ENCODE measurements around the gene ADI1. TPM values are rescaled to one million over a fixed set of nuclear protein-coding genes. Genes with fewer than 3 reads are reported as not detected.
A peak's percentile ranks its signal among the peaks of the same experiment; 100 is the strongest.

ADI1 gene, protein sequence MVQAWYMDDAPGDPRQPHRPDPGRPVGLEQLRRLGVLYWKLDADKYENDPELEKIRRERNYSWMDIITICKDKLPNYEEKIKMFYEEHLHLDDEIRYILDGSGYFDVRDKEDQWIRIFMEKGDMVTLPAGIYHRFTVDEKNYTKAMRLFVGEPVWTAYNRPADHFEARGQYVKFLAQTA
- 100 to 1,000 TPM; 124 to 195 (median 159) TPM for total RNA-seq
- 132 TPM for polyA plus RNA-seq
- long read RNA-seq, donor 1, transcript ADI1-201 (4 exons, 2,391 nt): major isoform, 523 of 536 reads
- long read RNA-seq, donor 1, partial matches to known transcripts: 12 of 536 reads
- long read RNA-seq, donor 1, other reads (novel, unspliced or antisense): 1 of 536 reads
- long read RNA-seq, donor 2, transcript ADI1-201 (4 exons, 2,391 nt): major isoform, 241 of 252 reads
- long read RNA-seq, donor 2, partial matches to known transcripts: 3 of 252 reads
- long read RNA-seq, donor 2, other reads (novel, unspliced or antisense): 8 of 252 reads
- long read RNA-seq, donor 3, transcript ADI1-201 (4 exons, 2,391 nt): major isoform, 671 of 693 reads
- long read RNA-seq, donor 3, partial matches to known transcripts: 7 of 693 reads
- long read RNA-seq, donor 3, other reads (novel, unspliced or antisense): 14 of 693 reads
- long read RNA-seq, donor 4, transcript ADI1-201 (4 exons, 2,391 nt): major isoform, 272 of 285 reads
- long read RNA-seq, donor 4, partial matches to known transcripts: 5 of 285 reads
- long read RNA-seq, donor 4, other reads (novel, unspliced or antisense): 8 of 285 reads

DNA sequence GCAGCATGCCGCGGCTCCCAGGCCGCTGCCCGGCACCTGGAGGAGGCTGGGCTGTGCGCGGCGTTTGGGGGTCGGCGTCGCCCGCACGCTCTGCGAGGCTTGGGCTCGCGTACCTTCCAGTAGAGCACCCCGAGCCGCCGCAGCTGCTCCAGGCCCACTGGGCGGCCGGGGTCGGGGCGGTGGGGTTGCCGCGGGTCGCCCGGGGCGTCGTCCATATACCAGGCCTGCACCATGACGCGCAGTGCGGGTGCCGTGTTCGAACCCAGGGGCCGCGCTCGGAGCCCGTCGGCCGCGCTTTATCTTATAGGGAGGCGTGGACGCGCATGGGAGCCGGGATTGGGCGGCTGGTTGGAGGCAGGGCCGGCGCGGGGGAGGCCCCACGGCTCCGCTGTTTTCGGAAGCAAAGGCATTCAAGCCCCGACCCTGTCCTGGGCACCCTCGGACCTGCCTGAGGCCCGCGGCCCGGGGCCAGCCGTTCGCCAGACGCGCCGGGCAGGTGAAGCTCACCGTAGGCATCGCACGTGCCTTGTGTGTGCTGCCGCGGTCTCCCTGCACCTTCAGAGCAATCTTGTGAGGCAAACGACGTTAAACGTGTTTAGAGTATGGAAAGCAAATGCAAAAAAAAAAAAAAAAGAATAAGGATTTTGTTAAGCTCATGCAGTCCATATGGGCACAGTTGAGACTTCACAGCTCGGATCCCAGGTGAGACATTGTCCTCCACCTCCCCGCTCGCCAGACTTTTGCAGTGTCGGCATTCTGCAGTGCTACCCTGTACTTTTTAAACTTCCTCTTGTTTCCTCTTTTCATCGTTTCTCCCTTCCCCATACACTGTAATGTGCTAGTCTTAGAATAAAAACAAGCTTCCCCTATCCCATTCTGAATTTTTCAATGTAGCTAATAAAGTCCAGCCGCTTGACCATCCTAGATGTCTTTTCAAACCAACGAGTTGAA is at the start of gene ADI1:
TSS of gene ADI1 (minus strand) at position 277 of the 951 bp plus-strand sequence. CDS start at position 233, 44 bp downstream.
- Histone ChIP-seq H3K4me1 (ENCODE audit: control insufficient read depth, insufficient read depth, low read length) (peaks cover 9% of the 10 kb centered on the region), H3K27ac (ENCODE audit: low read length) (peak within 1 kb of the TSS; percentile 93), H3K9me3 (ENCODE audit: control insufficient read depth, low read length) (no peaks in the 10 kb centered on the region), H3K4me3 (ENCODE audit: low read length) (peak within 1 kb of the TSS; percentile 86), H3K27me3 (ENCODE audit: control insufficient read depth, insufficient read depth) (no peaks in the 10 kb centered on the region)
- intact Hi-C loops (cut with DNase I): no loop called here
- DNase-seq: peak; percentile 90 to 96 (median 96)
- 2% methylated on average over 76 of the region's 76 CpGs for WGBS
- ATAC-seq: peak; percentile 87

DNA sequence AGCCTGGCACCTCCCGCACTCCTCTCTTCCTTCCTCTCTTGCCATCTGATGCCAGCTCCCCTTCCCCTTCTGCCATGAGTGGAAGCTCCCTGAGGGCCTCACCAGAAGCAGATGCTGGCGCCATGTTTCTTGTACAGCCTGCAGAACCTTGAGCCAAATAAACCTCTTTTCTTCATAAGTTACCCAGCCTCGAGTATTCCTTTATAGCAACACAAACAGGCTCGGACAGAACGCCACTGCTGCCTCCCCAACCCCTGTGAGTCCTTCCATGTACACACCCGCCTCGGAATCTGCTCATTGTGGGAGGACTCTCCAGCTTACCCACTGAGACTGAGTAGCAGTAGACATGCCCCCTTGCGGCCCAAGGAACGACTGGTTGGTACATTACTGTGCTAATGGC is 47.5 kb upstream of the ADI1 start:
- WGBS: 94% methylated on average over 9 of the region's 9 CpGs
- intact Hi-C loops (cut with DNase I): no loop called here

GRCh38 chr2:3565117-3565516 is 45.8 kb upstream of the ADI1 start:
- Histone ChIP-seq H3K27me3 (ENCODE audit: control insufficient read depth, insufficient read depth) (no peaks in the 10 kb centered on the region), H3K27ac (ENCODE audit: low read length) (no peak overlapping the region), H3K4me1 (ENCODE audit: control insufficient read depth, insufficient read depth, low read length) (no peaks in the 10 kb centered on the region), H3K4me3 (ENCODE audit: low read length) (no peak overlapping the region), H3K9me3 (ENCODE audit: control insufficient read depth, low read length) (no peaks in the 10 kb centered on the region)
- 85% methylated on average over 6 of the region's 6 CpGs for WGBS
- ATAC-seq (no peak), DNase-seq (no peak)
- intact Hi-C loops (cut with DNase I): no loop called here

More for the DNA sequence above, 47.5 kb upstream of the ADI1 start:
- Histone ChIP-seq H3K4me3 (ENCODE audit: low read length) (no peak overlapping the region), H3K4me1 (ENCODE audit: control insufficient read depth, insufficient read depth, low read length) (no peaks in the 10 kb centered on the region), H3K27ac (ENCODE audit: low read length) (no peak overlapping the region), H3K9me3 (ENCODE audit: control insufficient read depth, low read length) (no peaks in the 10 kb centered on the region), H3K27me3 (ENCODE audit: control insufficient read depth, insufficient read depth) (no peaks in the 10 kb centered on the region)
- DNase-seq: no peak
- ATAC-seq: no peak

DNA sequence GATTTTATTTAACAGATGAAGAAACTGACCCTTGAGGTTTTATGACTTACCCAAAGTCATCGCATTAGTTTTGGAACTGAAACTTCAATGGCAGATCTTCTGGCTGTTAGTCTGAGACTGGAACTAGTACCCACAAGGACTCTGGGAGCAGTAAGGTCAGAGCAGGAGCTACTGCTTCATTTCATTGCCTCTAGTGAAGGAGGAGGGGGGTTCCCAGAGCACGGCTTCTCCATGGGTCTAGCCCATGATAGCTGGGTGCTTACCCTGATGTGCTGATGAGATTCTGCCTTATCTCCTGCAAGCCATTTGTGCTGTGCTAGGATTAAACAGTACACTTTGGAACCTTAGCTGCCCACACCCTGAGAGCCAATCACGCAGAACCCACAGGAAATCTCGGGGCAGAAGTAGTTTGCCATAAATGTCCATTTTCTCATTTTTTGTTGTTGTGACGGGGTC is 44.2 kb upstream of the ADI1 start:
- intact Hi-C loops (cut with DNase I): no loop called here
- WGBS: 88% methylated on average over 5 of the region's 5 CpGs

GRCh38 chr2:3558205-3559014 is 39.1 kb upstream of the ADI1 start, which contains the start of gene RNASEH1:
Gene RNASEH1, minus strand, starts transcription at chr2:3558333. Its CDS starts 73 bp downstream, at chr2:3558260.
- intact Hi-C loops (cut with DNase I): no loop called here
- peak within 1 kb of the TSS; percentile 77 for H3K27ac ChIP-seq (ENCODE audit: low read length)
- no peaks in the 10 kb centered on the region for H3K4me1 ChIP-seq (ENCODE audit: control insufficient read depth, insufficient read depth, low read length)
- H3K4me3 ChIP-seq (ENCODE audit: low read length): peak within 1 kb of the TSS; percentile 83
- no peaks in the 10 kb centered on the region for H3K9me3 ChIP-seq (ENCODE audit: control insufficient read depth, low read length)
- under 1% methylated on average over 67 of the region's 67 CpGs for WGBS
- H3K27me3 ChIP-seq (ENCODE audit: control insufficient read depth, insufficient read depth): no peaks in the 10 kb centered on the region
- peak; percentile 100 for ATAC-seq
- peak; percentile 98 to 99 (median 99) for DNase-seq

More for the DNA sequence above, 44.2 kb upstream of the ADI1 start:
- ATAC-seq (no peak), DNase-seq (no peak)
- no peaks in the 10 kb centered on the region for H3K27me3 ChIP-seq (ENCODE audit: control insufficient read depth, insufficient read depth)
- H3K4me3 ChIP-seq (ENCODE audit: low read length): no peak overlapping the region
- no peak overlapping the region for H3K27ac ChIP-seq (ENCODE audit: low read length)
- no peaks in the 10 kb centered on the region for H3K9me3 ChIP-seq (ENCODE audit: control insufficient read depth, low read length)
- H3K4me1 ChIP-seq (ENCODE audit: control insufficient read depth, insufficient read depth, low read length): no peaks in the 10 kb centered on the region

DNA sequence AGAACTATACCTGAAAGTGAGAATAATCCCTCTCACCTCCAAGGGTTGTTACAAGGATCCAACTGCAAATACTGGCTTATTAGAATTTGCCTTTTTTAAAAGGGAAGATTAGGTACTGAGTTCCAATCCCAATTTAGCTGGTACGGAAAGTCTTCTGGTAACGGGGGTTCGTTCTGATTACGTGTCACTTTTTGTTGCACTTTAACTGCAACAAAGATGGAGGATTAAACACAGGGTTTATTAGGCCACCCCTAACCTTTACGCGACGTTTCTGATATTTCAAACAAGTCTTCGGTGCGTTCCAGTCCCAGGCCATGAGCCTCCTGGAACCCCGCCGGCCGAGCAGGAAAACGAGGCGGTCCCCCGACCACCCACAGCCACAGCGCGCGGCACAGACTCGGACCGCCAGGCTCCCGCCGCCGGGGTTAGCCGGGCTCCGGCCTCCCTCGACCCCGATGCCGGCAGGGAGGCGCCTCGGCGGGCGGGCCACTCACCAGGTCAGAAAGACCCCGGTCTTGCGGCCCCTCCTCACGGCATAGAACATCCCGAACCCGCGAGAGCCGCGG is 38.4 kb upstream of the ADI1 start:
- Histone ChIP-seq H3K4me1 (ENCODE audit: control insufficient read depth, insufficient read depth, low read length) (no peaks in the 10 kb centered on the region), H3K27me3 (ENCODE audit: control insufficient read depth, insufficient read depth) (no peaks in the 10 kb centered on the region), H3K4me3 (ENCODE audit: low read length) (peak overlapping the region; percentile 83), H3K27ac (ENCODE audit: low read length) (peak overlapping the region; percentile 74), H3K9me3 (ENCODE audit: control insufficient read depth, low read length) (no peaks in the 10 kb centered on the region)
- ATAC-seq: peak in 1 of 2 donors; percentile 53
- intact Hi-C loops (cut with DNase I): no loop called here
- under 1% methylated on average over 40 of the region's 40 CpGs for WGBS
- no peak for DNase-seq

DNA sequence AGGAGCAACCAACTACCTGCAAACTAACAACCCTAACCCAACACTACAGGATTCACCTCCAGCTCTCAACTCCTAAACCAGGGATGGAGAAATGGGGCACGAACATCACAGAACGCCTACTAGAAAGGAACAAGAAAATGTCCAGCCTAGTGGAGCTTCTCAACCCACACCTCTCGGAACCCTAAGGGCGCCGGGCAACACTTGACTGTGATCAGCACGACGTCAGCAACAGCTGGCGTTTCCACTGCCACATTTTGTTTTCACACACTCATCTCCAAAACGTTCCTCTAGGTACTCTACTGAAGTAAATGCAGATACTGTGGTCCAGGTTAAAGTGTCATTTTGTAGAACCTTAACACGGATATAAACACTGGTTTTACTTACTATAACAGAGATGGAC is 34.6 kb upstream of the ADI1 start:
- H3K27me3 ChIP-seq (ENCODE audit: control insufficient read depth, insufficient read depth): no peaks in the 10 kb centered on the region
- no peak overlapping the region for H3K27ac ChIP-seq (ENCODE audit: low read length)
- 76% methylated on average over 10 of the region's 10 CpGs for WGBS
- DNase-seq (no peak), ATAC-seq (no peak)
- H3K4me1 ChIP-seq (ENCODE audit: control insufficient read depth, insufficient read depth, low read length): no peaks in the 10 kb centered on the region
- intact Hi-C loops (cut with DNase I): no loop called here
- no peaks in the 10 kb centered on the region for H3K9me3 ChIP-seq (ENCODE audit: control insufficient read depth, low read length)
- H3K4me3 ChIP-seq (ENCODE audit: low read length): no peak overlapping the region

DNA sequence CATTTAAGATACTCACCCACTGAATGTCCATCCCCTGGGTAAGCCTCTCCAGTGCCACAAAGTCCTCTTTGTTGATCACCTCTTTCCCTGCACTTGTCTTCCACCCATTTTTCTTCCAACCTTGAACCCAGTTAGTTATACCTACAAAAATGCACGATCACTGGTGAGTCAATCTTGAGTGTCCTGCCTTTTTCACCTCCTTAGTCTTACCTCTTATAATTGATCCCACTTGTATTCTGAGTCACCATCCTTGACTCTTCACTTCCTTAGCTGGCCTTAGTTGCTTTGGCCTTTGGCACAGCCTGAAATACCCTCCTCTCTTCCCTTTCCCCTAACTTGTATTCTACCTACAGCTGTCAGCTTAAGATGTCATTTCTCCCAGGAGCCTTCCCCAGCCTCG is 28.6 kb upstream of the ADI1 start:
- WGBS: 97% methylated on average over 2 of the region's 2 CpGs

GRCh38 chr2:3545788-3546478 is 26.6 kb upstream of the ADI1 start:
- no peak overlapping the region for H3K4me3 ChIP-seq (ENCODE audit: low read length)
- WGBS: 92% methylated on average over 10 of the region's 10 CpGs

More for the DNA sequence above, 28.6 kb upstream of the ADI1 start:
- Histone ChIP-seq H3K4me1 (ENCODE audit: control insufficient read depth, insufficient read depth, low read length) (no peaks in the 10 kb centered on the region), H3K27me3 (ENCODE audit: control insufficient read depth, insufficient read depth) (no peaks in the 10 kb centered on the region), H3K9me3 (ENCODE audit: control insufficient read depth, low read length) (no peaks in the 10 kb centered on the region), H3K27ac (ENCODE audit: low read length) (no peak overlapping the region), H3K4me3 (ENCODE audit: low read length) (no peak overlapping the region)
- intact Hi-C loops (cut with DNase I): no loop called here
- no peak for ATAC-seq
- DNase-seq: no peak

More at GRCh38 chr2:3545788-3546478, 26.6 kb upstream of the ADI1 start:
- H3K27me3 ChIP-seq (ENCODE audit: control insufficient read depth, insufficient read depth): no peaks in the 10 kb centered on the region
- no peak for DNase-seq
- no peaks in the 10 kb centered on the region for H3K4me1 ChIP-seq (ENCODE audit: control insufficient read depth, insufficient read depth, low read length)
- H3K9me3 ChIP-seq (ENCODE audit: control insufficient read depth, low read length): no peaks in the 10 kb centered on the region
- ATAC-seq: no peak
- no peak overlapping the region for H3K27ac ChIP-seq (ENCODE audit: low read length)
- intact Hi-C loops (cut with DNase I): no loop called here
